ENCODE measurements around the gene MAP1LC3B.
"Not testable (repeated sequence)": the region's sequence is repeated elsewhere in the genome, so short reads cannot be mapped to it uniquely, and the experiment has no call there.

MAP1LC3B gene

DNA sequence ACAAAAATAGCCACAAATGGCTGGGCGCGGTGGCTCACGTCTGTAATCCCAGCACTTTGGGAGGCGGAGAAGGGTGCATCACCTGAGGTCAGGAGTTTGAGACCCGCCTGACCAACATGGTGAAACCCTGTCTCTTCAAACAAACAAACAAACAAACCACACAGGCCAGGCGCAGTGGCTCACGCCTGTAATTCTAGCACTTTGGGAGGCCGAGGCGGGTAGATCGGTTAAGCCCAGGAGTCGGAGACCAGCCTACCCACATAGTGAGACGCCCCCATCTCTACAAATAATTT lies 7.3 kb upstream of the MAP1LC3B start:
- H3K27me3 ChIP-seq (ENCODE audit: control insufficient read depth in 1 of 2, insufficient read depth in 1 of 2, low read length in 2 of 2); H2AFZ ChIP-seq (ENCODE audit: low read depth, low read length); H3K23ac ChIP-seq (ENCODE audit: low read length in 2 of 2); H2BK5ac ChIP-seq (ENCODE audit: low read depth, low read length, poor library complexity, severe bottlenecking); H2BK120ac ChIP-seq (ENCODE audit: low read depth, low read length); H3K14ac ChIP-seq (ENCODE audit: low read length in 2 of 2); H3K36me3 ChIP-seq (ENCODE audit: control insufficient read depth in 1 of 2, insufficient read depth in 2 of 2, low read depth in 1 of 2, low read length in 2 of 2); H2AK5ac ChIP-seq (ENCODE audit: low read length, severe bottlenecking); H3K9me3 ChIP-seq (ENCODE audit: control insufficient read depth, low read length); DNase-seq: not testable (repeated sequence)
- H2BK12ac ChIP-seq (ENCODE audit: low read length in 2 of 2): peak overlapping the region in 1 of 2 experiments; percentile 51
- peak overlapping the region; percentile 89 to 93 for H3K4me3 ChIP-seq (ENCODE audit: insufficient read depth in 1 of 2, low read depth in 1 of 2, low read length in 2 of 2)
- peaks cover 23% of the 10 kb centered on the region for H3K4me1 ChIP-seq (ENCODE audit: control insufficient read depth, insufficient read depth, low read depth, low read length)
- H4K8ac ChIP-seq (ENCODE audit: low read length): peak overlapping the region; percentile 84
- 75% methylated on average over 8 of the region's 12 CpGs for WGBS
- peak overlapping the region in 1 of 2 experiments; percentile 49 for H3K18ac ChIP-seq (ENCODE audit: low read depth in 1 of 2, low read length in 2 of 2)
- H3K4me2 ChIP-seq (ENCODE audit: low read length, poor library complexity, severe bottlenecking): peak overlapping the region; percentile 96
- H4K91ac ChIP-seq (ENCODE audit: low read length): peak overlapping the region; percentile 82
- H3K79me1 ChIP-seq (replicated peaks; ENCODE audit: low read length, poor library complexity, severe bottlenecking): peaks cover 12% of the 10 kb centered on the region
- peak overlapping the region; percentile 11 for H3K27ac ChIP-seq (ENCODE audit: low read length, poor library complexity, severe bottlenecking)
- peak overlapping the region in 1 of 2 experiments; percentile 13 for H3K4ac ChIP-seq (ENCODE audit: low read depth in 1 of 2, low read length in 2 of 2)
- H2BK15ac ChIP-seq (ENCODE audit: low read depth, poor library complexity, severe bottlenecking): peak overlapping the region; percentile 73
- peak overlapping the region; percentile 92 for H3K9ac ChIP-seq (ENCODE audit: low read length)

- Histone ChIP-seq H4K91ac (ENCODE audit: low read length) (no peak overlapping the region), H3K14ac (ENCODE audit: low read length in 2 of 2) (no peak overlapping the region), H2AK5ac (ENCODE audit: low read length, severe bottlenecking) (no peak overlapping the region), H3K27ac (ENCODE audit: low read length, poor library complexity, severe bottlenecking) (peak overlapping the region; percentile 86), H2BK120ac (ENCODE audit: low read depth, low read length) (no peak overlapping the region), H3K4me1 (ENCODE audit: control insufficient read depth, insufficient read depth, low read depth, low read length) (peaks cover 18% of the 10 kb centered on the region), H2BK15ac (ENCODE audit: low read depth, poor library complexity, severe bottlenecking) (no peak overlapping the region), H3K79me1 (replicated peaks; ENCODE audit: low read length, poor library complexity, severe bottlenecking) (peaks cover 11% of the 10 kb centered on the region), H2BK5ac (ENCODE audit: low read depth, low read length, poor library complexity, severe bottlenecking) (no peak overlapping the region), H2BK12ac (ENCODE audit: low read length in 2 of 2) (peak overlapping the region in 1 of 2 experiments; percentile 37), H3K9me3 (ENCODE audit: control insufficient read depth, low read length) (no peaks in the 10 kb centered on the region), H3K23ac (ENCODE audit: low read length in 2 of 2) (no peak overlapping the region), H3K18ac (ENCODE audit: low read depth in 1 of 2, low read length in 2 of 2) (peak overlapping the region in 1 of 2 experiments; percentile 46), H4K8ac (ENCODE audit: low read length) (no peak overlapping the region), H3K4ac (ENCODE audit: low read depth in 1 of 2, low read length in 2 of 2) (no peak overlapping the region), H3K27me3 (ENCODE audit: control insufficient read depth in 1 of 2, insufficient read depth in 1 of 2, low read length in 2 of 2) (no peaks in the 10 kb centered on the region), H3K36me3 (ENCODE audit: control insufficient read depth in 1 of 2, insufficient read depth in 2 of 2, low read depth in 1 of 2, low read length in 2 of 2) (no peaks in the 10 kb centered on the region), H3K4me2 (ENCODE audit: low read length, poor library complexity, severe bottlenecking) (peak overlapping the region; percentile 43), H3K9ac (ENCODE audit: low read length) (peak overlapping the region; percentile 84), H3K4me3 (ENCODE audit: insufficient read depth in 1 of 2, low read depth in 1 of 2, low read length in 2 of 2) (peak overlapping the region in 1 of 2 experiments; percentile 16), H2AFZ (ENCODE audit: low read depth, low read length) (peak overlapping the region; percentile 53)
- peak; percentile 100 for DNase-seq
- 8% methylated on average over 13 of the region's 18 CpGs for WGBS
These were observed 4.0 kb upstream of the MAP1LC3B start for GRCh38 chr16:87387942-87388817.

DNA sequence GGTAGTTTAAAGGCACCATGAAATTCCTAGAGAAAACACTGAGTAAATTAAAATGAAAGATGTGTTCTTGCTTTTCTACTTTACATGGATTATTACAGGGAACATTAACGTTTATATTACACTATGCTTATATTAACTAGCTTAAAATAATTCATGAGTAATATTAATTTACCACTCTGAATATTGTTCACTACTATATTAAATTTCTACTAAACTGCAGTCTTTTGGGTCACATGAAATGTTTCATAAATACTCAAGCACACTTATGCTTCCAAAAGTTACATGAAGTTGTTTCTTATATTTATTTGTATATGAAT lies 3.4 kb upstream of the MAP1LC3B start:
- peaks cover 11% of the 10 kb centered on the region for H3K79me1 ChIP-seq (replicated peaks; ENCODE audit: low read length, poor library complexity, severe bottlenecking)

GRCh38 chr16:87389245-87389644 lies 2.9 kb upstream of the MAP1LC3B start:
- no peak overlapping the region for H2BK120ac ChIP-seq (ENCODE audit: low read depth, low read length)
- H3K79me1 ChIP-seq (replicated peaks; ENCODE audit: low read length, poor library complexity, severe bottlenecking): peaks cover 11% of the 10 kb centered on the region
- no peak overlapping the region for H3K18ac ChIP-seq (ENCODE audit: low read depth in 1 of 2, low read length in 2 of 2)
- H3K4ac ChIP-seq (ENCODE audit: low read depth in 1 of 2, low read length in 2 of 2): no peak overlapping the region
- H3K4me1 ChIP-seq (ENCODE audit: control insufficient read depth, insufficient read depth, low read depth, low read length): peaks cover 19% of the 10 kb centered on the region
- H3K9me3 ChIP-seq (ENCODE audit: control insufficient read depth, low read length): no peaks in the 10 kb centered on the region
- no peak overlapping the region for H2BK12ac ChIP-seq (ENCODE audit: low read length in 2 of 2)
- no peak overlapping the region for H4K91ac ChIP-seq (ENCODE audit: low read length)
- no peak overlapping the region for H3K14ac ChIP-seq (ENCODE audit: low read length in 2 of 2)
- no peak overlapping the region for H3K9ac ChIP-seq (ENCODE audit: low read length)
- WGBS: 96% methylated on average over 3 of the region's 5 CpGs
- H2BK15ac ChIP-seq (ENCODE audit: low read depth, poor library complexity, severe bottlenecking): peak overlapping the region; percentile 57
- H4K8ac ChIP-seq (ENCODE audit: low read length): no peak overlapping the region
- H3K36me3 ChIP-seq (ENCODE audit: control insufficient read depth in 1 of 2, insufficient read depth in 2 of 2, low read depth in 1 of 2, low read length in 2 of 2): no peaks in the 10 kb centered on the region
- peak overlapping the region; percentile 9 for H2AK5ac ChIP-seq (ENCODE audit: low read length, severe bottlenecking)
- no peaks in the 10 kb centered on the region for H3K27me3 ChIP-seq (ENCODE audit: control insufficient read depth in 1 of 2, insufficient read depth in 1 of 2, low read length in 2 of 2)
- H3K27ac ChIP-seq (ENCODE audit: low read length, poor library complexity, severe bottlenecking): peak overlapping the region; percentile 30
- no peak overlapping the region for H3K4me3 ChIP-seq (ENCODE audit: insufficient read depth in 1 of 2, low read depth in 1 of 2, low read length in 2 of 2)
- no peak overlapping the region for H2BK5ac ChIP-seq (ENCODE audit: low read depth, low read length, poor library complexity, severe bottlenecking)
- no peak overlapping the region for H3K4me2 ChIP-seq (ENCODE audit: low read length, poor library complexity, severe bottlenecking)
- DNase-seq: no peak
- H2AFZ ChIP-seq (ENCODE audit: low read depth, low read length): no peak overlapping the region
- no peak overlapping the region for H3K23ac ChIP-seq (ENCODE audit: low read length in 2 of 2)

More for the DNA sequence above, 3.4 kb upstream of the MAP1LC3B start:
- Histone ChIP-seq H2BK5ac (ENCODE audit: low read depth, low read length, poor library complexity, severe bottlenecking) (no peak overlapping the region), H2AFZ (ENCODE audit: low read depth, low read length) (no peak overlapping the region), H3K27ac (ENCODE audit: low read length, poor library complexity, severe bottlenecking) (peak overlapping the region; percentile 28), H2BK15ac (ENCODE audit: low read depth, poor library complexity, severe bottlenecking) (no peak overlapping the region), H3K4me2 (ENCODE audit: low read length, poor library complexity, severe bottlenecking) (no peak overlapping the region), H3K9ac (ENCODE audit: low read length) (peak overlapping the region; percentile 84), H2AK5ac (ENCODE audit: low read length, severe bottlenecking) (no peak overlapping the region), H3K18ac (ENCODE audit: low read depth in 1 of 2, low read length in 2 of 2) (no peak overlapping the region), H3K4me3 (ENCODE audit: insufficient read depth in 1 of 2, low read depth in 1 of 2, low read length in 2 of 2) (peak overlapping the region in 1 of 2 experiments; percentile 16), H3K14ac (ENCODE audit: low read length in 2 of 2) (no peak overlapping the region), H2BK120ac (ENCODE audit: low read depth, low read length) (no peak overlapping the region), H3K9me3 (ENCODE audit: control insufficient read depth, low read length) (no peaks in the 10 kb centered on the region), H3K27me3 (ENCODE audit: control insufficient read depth in 1 of 2, insufficient read depth in 1 of 2, low read length in 2 of 2) (no peaks in the 10 kb centered on the region), H3K36me3 (ENCODE audit: control insufficient read depth in 1 of 2, insufficient read depth in 2 of 2, low read depth in 1 of 2, low read length in 2 of 2) (no peaks in the 10 kb centered on the region), H4K8ac (ENCODE audit: low read length) (no peak overlapping the region), H2BK12ac (ENCODE audit: low read length in 2 of 2) (no peak overlapping the region), H3K4ac (ENCODE audit: low read depth in 1 of 2, low read length in 2 of 2) (no peak overlapping the region), H4K91ac (ENCODE audit: low read length) (no peak overlapping the region), H3K4me1 (ENCODE audit: control insufficient read depth, insufficient read depth, low read depth, low read length) (peaks cover 19% of the 10 kb centered on the region), H3K23ac (ENCODE audit: low read length in 2 of 2) (no peak overlapping the region)
- no CpG with 5 or more reads among the region's 1 CpG for WGBS
- no peak for DNase-seq
